Body of pancreas (tissue), 4 donors: ENCODE measurements around the gene LRRC8A. TPM values are rescaled to one million over a fixed set of nuclear protein-coding genes. Genes with fewer than 3 reads are reported as not detected.

Experiments used
- ATAC-seq: fragments of 150-250 bp; one replicate; pipeline ENCODE4 v1.9.1; 2016
- DNase-seq, 4 donors: peaks; one replicate each; pipeline ENCODE4 v3.0.0-alpha.2; 2019
- H3K27ac ChIP-seq, 4 donors: fragments of 200-600 bp; sonication (generic); 1 replicate in 3 of 4; 2 replicates in 1 of 4; pipeline versions ENCODE4 v1.5.1 to v1.6.1; 2016 to 2019; ENCODE audit warnings: mild to moderate bottlenecking in 1 of 4, mixed read lengths in 1 of 4, moderate library complexity in 1 of 4
- H3K27me3 ChIP-seq, 2 donors: fragments of 200-600 bp; sonication (generic); one replicate each; pipeline ENCODE4 v1.6.0; 2016; ENCODE audit warnings: mild to moderate bottlenecking in 1 of 2
- H3K36me3 ChIP-seq, 2 donors: fragments of 200-600 bp; sonication (generic); replicated peaks in 1 of 2; 2 replicates each; pipeline ENCODE4 v1.5.1; 2016; ENCODE audit warnings: low read depth in 2 of 2; ENCODE audit not compliant: insufficient read depth in 1 of 2
- H3K4me1 ChIP-seq: fragments of 200-600 bp; sonication (generic); one replicate; pipeline ENCODE4 v1.6.0; 2016
- H3K4me3 ChIP-seq, 2 donors: fragments of 200-600 bp; sonication (generic); 1 replicate in 1 of 2; 2 replicates in 1 of 2; pipeline ENCODE4 v1.5.1; 2016 to 2019
- H3K9me3 ChIP-seq, 3 donors: fragments of 200-600 bp; sonication (generic); 1 replicate in 2 of 3; 2 replicates in 1 of 3; pipeline ENCODE4 v1.5.1; 2016
- POLR2A ChIP-seq, 3 donors: fragments of 450-650 bp; IDR thresholded peaks; one replicate each; pipeline ENCODE4 v1.6.1; 2016; ENCODE audit warnings: antibody characterized with exemption in 3 of 3, mild to moderate bottlenecking in 2 of 3
- WGBS, 2 donors: methylation state at CpG; one replicate each; pipeline ENCODE4 v1.1.5; 2017; 5-methylcytosine and 5-hydroxymethylcytosine counted together
- intact Hi-C: fragments of 100-400 bp; cut with DNase I; formaldehyde crosslinking; loops from one replicate; pipeline ENCODE4 v1.15.1; 2023
- total RNA-seq, 2 donors: library from RNA; depleted of rRNA; stranded (reverse); fragments of >200 nt; gene quantifications; one replicate each; pipeline ENCODE4 v1.1.0, GENCODE V29; 2016
- TF ChIP-seq, protein P1 (sequence below), 7 experiments: fragments of 450-650 bp in 4 of 7; fragments of 200-600 bp in 3 of 7; sonication (generic) in 3 of 7; IDR thresholded peaks; one replicate each; pipeline ENCODE4 v1.5.1; 2016 to 2019; ENCODE audit warnings: antibody characterized with exemption in 7 of 7

LRRC8A gene
- total RNA-seq, 2 donors from 2014 or later = 21.0 to 23.7 TPM

DNA sequence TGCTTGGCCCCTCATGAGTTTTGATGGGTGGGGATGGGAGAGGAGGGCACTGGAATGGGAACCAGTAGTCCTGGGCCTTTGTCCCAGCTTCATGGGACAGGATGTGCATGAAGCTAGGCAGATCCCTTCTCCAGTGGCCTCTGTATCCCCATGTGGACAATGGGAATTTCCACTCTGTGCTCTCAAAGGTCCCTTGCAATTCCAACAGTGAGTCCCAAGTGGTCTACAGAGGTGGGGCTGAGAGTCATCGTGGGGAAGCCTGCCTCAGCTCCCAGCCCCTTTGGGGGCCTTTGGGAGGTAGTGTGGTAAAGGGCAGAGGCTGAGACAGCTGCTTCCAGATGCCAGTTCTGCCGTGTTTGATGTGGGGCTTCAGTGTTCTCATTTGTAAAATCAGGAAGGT, 37.0 kb downstream of the LRRC8A start:
- no peaks in the 10 kb centered on the region for H3K27me3 ChIP-seq
- 56 to 83% methylated on average over 1 to 2 of the region's 2 CpGs for WGBS, 2 donors
- no peak for TF ChIP-seq POLR2A (IDR thresholded peaks at IDR 0.05)
- ATAC-seq (no peak), DNase-seq (no peak)
- no peaks in the 10 kb centered on the region for H3K36me3 ChIP-seq
- H3K9me3 ChIP-seq = no peaks in the 10 kb centered on the region
- H3K27ac ChIP-seq = peak overlapping the region; percentile 57 to 93 (median 90)
- no peak overlapping the region for H3K4me3 ChIP-seq
- intact Hi-C loops = no loop called here
- H3K4me1 ChIP-seq = peaks cover 83% of the 10 kb centered on the region

DNA sequence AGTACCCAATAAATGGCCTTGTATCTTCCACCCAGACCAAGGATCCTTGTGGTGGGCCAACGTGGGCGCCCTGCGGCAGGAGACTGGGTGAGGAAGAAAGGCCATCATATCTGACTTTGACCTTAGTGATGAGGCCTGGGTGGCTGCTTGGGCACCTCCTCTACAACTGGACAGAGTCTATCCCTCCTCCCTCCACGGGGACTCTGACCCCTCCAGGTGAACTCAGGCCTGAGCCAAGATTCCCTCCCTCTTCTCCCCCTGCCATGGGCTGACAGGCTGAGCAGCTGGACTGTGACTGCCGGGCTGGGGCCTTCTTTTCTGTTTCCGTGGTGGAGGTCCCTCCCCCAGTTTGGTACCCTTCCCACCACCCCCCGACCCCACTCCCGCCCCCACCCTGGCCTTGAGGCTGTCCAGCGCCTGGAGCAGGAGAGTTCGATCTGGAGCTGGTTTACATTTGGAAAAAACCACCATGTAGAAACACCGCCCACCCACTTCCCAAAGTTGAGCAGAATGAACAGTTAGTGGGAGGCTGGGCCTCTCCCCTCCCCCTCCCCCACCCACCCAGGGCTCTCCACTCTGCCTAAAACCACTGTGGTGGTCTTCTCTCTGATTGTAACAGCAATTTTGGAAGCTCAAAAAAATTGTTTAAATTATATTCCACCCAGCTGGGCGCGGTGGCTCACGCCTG, 37.6 kb downstream of the LRRC8A start:
- Histone ChIP-seq H3K27ac (peak overlapping the region; percentile 57 to 93 (median 90)), H3K9me3 (no peaks in the 10 kb centered on the region), H3K4me3 (no peak overlapping the region), H3K36me3 (no peaks in the 10 kb centered on the region), H3K4me1 (peaks cover 77% of the 10 kb centered on the region), H3K27me3 (no peaks in the 10 kb centered on the region)
- 54 to 55% methylated on average over 11 to 14 of the region's 14 CpGs for WGBS, 2 donors
- no peak for TF ChIP-seq POLR2A (IDR thresholded peaks at IDR 0.05)
- intact Hi-C loops = no loop called here
- no peak for ATAC-seq
- DNase-seq = peak; percentile 41 to 68 (median 58)

DNA sequence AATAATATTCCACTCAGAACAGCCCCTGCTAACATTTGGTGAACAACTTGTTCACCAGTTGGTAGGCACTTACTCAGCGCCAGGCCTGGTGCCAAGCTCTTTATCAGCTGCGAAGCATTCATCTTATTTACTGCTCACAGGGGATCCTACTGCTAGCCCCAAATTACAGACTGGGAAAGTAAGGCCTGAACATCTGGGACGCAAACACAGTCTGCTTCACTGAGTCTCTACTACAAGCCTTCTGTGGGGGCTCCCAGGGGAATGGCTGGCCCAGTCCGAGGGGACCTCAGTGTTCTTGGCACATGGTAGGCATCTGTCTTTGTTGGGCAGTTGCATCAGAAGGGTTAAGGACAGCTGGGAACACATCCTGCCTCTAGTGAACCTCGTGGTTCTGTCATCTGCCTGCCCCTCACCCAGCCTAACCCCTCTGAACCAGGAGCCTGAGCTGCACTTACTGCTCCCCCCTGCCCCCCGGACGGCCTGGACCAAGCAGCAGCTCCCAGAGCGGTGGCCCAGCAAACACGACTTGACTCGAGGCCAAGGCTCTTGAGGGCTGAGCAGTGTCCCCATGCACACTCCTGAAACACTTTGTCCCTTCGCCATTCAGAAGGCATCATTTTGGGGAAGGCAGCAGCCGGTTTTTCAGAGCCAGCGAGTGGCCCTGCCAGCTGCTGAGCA, 38.6 kb downstream of the LRRC8A start, which contains the start of gene PHYHD1:
PHYHD1 (plus strand) TSS at position 602 of the 678 bp plus-strand sequence. CDS start 1,342 bp downstream, outside the sequence.
- Histone ChIP-seq H3K27me3 (no peaks in the 10 kb centered on the region), H3K4me3 (peak within 1 kb of the TSS; percentile 45 to 46), H3K4me1 (peaks cover 67% of the 10 kb centered on the region), H3K36me3 (no peaks in the 10 kb centered on the region), H3K9me3 (no peaks in the 10 kb centered on the region), H3K27ac (peak within 1 kb of the TSS; percentile 67 to 93 (median 90))
- WGBS, 2 donors = 31 to 43% methylated on average over 8 to 13 of the region's 13 CpGs
- no peak for ATAC-seq
- peak; percentile 77 to 91 (median 83) for DNase-seq
- no peak for TF ChIP-seq POLR2A (IDR thresholded peaks at IDR 0.05)
- TF ChIP-seq, protein P1, sequence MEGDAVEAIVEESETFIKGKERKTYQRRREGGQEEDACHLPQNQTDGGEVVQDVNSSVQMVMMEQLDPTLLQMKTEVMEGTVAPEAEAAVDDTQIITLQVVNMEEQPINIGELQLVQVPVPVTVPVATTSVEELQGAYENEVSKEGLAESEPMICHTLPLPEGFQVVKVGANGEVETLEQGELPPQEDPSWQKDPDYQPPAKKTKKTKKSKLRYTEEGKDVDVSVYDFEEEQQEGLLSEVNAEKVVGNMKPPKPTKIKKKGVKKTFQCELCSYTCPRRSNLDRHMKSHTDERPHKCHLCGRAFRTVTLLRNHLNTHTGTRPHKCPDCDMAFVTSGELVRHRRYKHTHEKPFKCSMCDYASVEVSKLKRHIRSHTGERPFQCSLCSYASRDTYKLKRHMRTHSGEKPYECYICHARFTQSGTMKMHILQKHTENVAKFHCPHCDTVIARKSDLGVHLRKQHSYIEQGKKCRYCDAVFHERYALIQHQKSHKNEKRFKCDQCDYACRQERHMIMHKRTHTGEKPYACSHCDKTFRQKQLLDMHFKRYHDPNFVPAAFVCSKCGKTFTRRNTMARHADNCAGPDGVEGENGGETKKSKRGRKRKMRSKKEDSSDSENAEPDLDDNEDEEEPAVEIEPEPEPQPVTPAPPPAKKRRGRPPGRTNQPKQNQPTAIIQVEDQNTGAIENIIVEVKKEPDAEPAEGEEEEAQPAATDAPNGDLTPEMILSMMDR (IDR thresholded peaks at IDR 0.05) = no peak
- intact Hi-C loops = no loop called here

DNA sequence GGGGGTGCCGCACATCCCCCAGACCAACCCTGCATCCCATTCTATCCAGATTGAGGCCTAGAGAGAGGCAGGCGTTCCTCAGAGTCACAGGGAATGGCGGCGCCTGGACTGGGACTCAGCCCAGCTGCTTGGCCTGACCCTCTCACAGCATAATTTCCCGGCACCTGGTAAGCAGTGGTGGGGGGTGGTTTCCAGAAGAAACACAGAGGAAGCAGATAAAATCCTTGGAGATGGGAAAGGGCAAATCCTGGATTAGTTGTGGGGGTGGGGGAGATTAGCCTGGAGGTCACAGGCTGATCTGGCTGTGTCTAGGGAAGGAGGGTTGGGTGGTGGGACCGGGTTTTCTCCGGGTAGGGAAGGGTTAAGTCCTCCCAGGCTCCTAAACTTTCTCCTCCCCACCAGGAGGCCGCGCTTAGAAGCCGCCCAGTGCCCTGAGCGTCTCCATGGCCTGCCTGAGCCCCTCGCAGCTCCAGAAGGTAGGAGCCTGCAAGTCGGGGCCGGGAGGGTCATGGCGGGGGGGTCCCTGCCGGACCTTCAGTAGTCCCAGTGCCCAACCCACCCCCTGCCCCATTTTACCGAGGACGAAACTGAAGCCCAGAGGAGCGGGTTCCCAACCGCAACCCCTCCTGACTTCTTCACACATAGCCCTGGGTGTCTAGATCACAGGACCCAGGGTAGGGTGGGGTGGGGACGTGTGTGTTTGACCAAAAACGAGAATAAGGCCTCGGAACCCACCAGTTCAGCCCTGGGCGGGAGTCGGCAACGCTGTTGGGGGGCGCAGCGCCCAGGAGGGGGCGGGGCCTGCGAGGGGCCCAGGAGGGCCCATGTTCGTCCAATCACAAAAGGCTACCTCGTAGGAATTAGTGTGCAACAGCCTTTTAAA, 40.2 kb downstream of the LRRC8A start:
- ATAC-seq (peak; percentile 60), DNase-seq (peak; percentile 67 to 72 (median 68))
- WGBS, 2 donors = 5 to 12% methylated on average over 12 to 31 of the region's 32 CpGs
- no peaks in the 10 kb centered on the region for H3K36me3 ChIP-seq
- peak overlapping the region; percentile 45 to 46 for H3K4me3 ChIP-seq
- H3K9me3 ChIP-seq = no peaks in the 10 kb centered on the region
- intact Hi-C loops = no loop called here
- H3K27ac ChIP-seq = peak overlapping the region; percentile 50 to 93 (median 90)
- TF ChIP-seq POLR2A (IDR thresholded peaks at IDR 0.05) = peak; percentile 18 to 58 (median 57)
- TF ChIP-seq, protein P1 (IDR thresholded peaks at IDR 0.05) = peak in 4 of 7 experiments; percentile 7 to 23 (median 14)
- H3K27me3 ChIP-seq = no peaks in the 10 kb centered on the region
- peaks cover 51% of the 10 kb centered on the region for H3K4me1 ChIP-seq

DNA sequence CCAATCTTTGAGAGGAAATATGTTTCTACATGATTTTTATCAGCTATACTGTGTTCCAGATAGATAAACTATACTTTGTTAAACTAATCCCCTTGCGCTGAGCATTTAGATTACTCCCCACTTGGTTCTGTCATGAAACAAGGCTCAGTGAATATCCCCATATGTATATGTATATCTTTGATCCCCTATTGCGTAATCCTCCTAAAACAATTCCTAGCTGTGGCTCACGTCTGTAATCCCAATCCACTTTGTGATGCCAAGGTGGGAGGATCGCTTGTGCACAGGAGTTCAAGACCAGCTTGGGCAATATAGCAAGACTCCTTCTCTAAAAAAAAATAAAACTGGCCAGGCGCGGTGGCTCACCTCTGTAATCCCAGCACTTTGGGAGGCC, 41.6 kb downstream of the LRRC8A start:
- Histone ChIP-seq H3K27me3 (no peaks in the 10 kb centered on the region), H3K4me3 (no peak overlapping the region), H3K36me3 (no peaks in the 10 kb centered on the region), H3K9me3 (no peaks in the 10 kb centered on the region), H3K4me1 (peaks cover 50% of the 10 kb centered on the region), H3K27ac (peak overlapping the region in 1 of 4 donors; percentile 90)
- 80 to 82% methylated on average over 6 of the region's 6 CpGs for WGBS, 2 donors
- DNase-seq (no peak), ATAC-seq (no peak)
- intact Hi-C loops = no loop called here
- no peak for TF ChIP-seq POLR2A (IDR thresholded peaks at IDR 0.05)
- TF ChIP-seq, protein P1 (IDR thresholded peaks at IDR 0.05) = no peak
